Upper lobe of left lung (tissue), 4 donors: Measurements from ENCODE around the gene PPP1R18.

ENCODE experiments used
- EP300 ChIP-seq, 4 donors: sonication (generic); formaldehyde crosslinking; IDR thresholded peaks; one replicate each; pipeline ENCODE4 v1.5.1; 2017; ENCODE audit warnings: antibody characterized with exemption in 4 of 4, control low read depth in 2 of 4
- POLR2A ChIP-seq, 4 donors: fragments of 450-650 bp; IDR thresholded peaks; one replicate each; pipeline ENCODE4 v1.5.1; 2016 to 2017; ENCODE audit warnings: antibody characterized with exemption in 4 of 4, mild to moderate bottlenecking in 2 of 4
- POLR2AphosphoS5 ChIP-seq, 2 donors: sonication (generic); formaldehyde crosslinking; IDR thresholded peaks; one replicate each; pipeline ENCODE4 v1.5.1; 2017; ENCODE audit warnings: antibody characterized with exemption in 2 of 2
- TF ChIP-seq, protein P1 (sequence below), 6 experiments: fragments of 450-650 bp in 4 of 6; fragments of 200-600 bp in 2 of 6; sonication (generic) in 2 of 6; IDR thresholded peaks; one replicate each; pipeline ENCODE4 v1.5.1; 2016 to 2019; ENCODE audit warnings: antibody characterized with exemption in 6 of 6

DNA sequence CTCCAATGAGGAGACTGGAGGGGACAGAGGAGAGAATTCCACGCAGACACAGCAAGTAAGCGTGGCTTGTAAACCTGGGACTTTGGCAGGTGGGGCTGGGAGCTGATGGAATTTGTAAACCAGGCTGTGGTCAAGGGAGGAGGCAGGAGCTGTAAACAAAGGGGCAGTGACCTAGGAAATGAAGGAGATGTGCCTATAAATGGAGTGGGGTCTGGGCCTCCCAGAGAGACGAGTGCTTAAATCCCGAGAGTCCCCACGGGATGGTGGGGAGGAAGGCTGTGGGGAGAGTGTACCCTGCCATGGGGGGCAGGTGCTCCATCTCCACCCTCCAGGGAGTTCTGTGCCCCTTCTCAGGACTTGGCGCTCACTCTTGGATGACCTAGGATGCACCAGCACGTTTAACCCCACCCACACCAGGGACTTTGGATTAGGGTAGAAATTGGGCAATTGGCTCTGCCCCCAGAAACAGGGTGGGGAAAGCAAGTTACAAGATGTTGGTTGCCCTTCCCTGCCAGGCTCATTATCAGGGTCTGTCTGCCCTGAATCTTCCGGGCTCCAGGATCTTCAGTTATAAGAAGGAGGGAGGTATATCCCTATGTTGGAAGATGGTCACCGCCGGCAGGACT is 9.7 kb downstream of the PPP1R18 start:
- TF ChIP-seq, protein P1, sequence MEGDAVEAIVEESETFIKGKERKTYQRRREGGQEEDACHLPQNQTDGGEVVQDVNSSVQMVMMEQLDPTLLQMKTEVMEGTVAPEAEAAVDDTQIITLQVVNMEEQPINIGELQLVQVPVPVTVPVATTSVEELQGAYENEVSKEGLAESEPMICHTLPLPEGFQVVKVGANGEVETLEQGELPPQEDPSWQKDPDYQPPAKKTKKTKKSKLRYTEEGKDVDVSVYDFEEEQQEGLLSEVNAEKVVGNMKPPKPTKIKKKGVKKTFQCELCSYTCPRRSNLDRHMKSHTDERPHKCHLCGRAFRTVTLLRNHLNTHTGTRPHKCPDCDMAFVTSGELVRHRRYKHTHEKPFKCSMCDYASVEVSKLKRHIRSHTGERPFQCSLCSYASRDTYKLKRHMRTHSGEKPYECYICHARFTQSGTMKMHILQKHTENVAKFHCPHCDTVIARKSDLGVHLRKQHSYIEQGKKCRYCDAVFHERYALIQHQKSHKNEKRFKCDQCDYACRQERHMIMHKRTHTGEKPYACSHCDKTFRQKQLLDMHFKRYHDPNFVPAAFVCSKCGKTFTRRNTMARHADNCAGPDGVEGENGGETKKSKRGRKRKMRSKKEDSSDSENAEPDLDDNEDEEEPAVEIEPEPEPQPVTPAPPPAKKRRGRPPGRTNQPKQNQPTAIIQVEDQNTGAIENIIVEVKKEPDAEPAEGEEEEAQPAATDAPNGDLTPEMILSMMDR (IDR thresholded peaks at IDR 0.05): no peak
- TF ChIP-seq POLR2AphosphoS5 (IDR thresholded peaks at IDR 0.05) (no peak), EP300 (IDR thresholded peaks at IDR 0.05) (no peak), POLR2A (IDR thresholded peaks at IDR 0.05) (no peak)
